HG03457 (cell line): ENCODE measurements around the gene ITGAX.

ENCODE experiments used
- ATAC-seq: cut with Tn5 transposase; IDR thresholded peaks from one replicate; pipeline ENCODE4 v1.9.1; 2021; ENCODE audit warnings: moderate number of reproducible peaks; ENCODE audit not compliant: unreplicated experiment

ITGAX gene

GRCh38 chr16:31347445-31347844 lies 7.5 kb upstream of the ITGAX start:
- ATAC-seq: no peak

GRCh38 chr16:31348579-31348978 lies 6.4 kb upstream of the ITGAX start:
- ATAC-seq: no peak

DNA sequence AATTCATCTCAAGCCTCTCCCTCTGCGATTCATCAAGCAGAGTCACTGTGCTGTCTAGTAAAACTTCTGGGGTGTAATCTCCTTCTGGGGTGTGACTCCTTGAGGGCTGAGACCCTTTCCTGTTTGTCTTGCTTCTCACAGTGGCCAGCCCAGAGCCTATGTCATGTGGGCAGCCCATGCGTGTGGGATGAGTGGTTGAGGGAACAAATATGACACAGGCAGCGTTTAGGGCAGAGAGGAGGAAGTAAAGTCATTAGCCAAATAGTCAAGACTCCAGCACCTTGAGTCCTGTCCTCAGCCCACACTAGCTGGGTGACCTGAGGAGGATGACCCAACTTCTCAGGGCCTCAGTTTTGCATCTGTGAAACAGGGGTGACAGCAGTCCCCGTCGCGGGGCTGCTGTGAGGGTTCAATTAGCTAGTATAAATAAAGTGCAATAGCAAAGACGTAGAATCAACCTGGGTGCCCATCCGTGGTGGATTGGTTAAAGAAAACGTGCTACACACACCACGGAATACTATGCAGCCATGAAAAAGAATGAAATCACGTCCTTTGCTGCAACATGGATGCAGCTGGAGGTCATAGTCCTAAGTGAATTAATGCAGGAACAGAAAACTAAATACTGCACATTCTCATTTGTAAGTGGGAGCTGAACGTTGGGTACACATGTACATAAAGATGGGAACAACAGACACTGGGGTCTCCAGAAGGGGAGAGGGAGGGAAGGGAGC lies 4.5 kb upstream of the ITGAX start:
- no peak for ATAC-seq

GRCh38 chr16:31351246-31351941 lies 3.6 kb upstream of the ITGAX start:
- no peak for ATAC-seq

DNA sequence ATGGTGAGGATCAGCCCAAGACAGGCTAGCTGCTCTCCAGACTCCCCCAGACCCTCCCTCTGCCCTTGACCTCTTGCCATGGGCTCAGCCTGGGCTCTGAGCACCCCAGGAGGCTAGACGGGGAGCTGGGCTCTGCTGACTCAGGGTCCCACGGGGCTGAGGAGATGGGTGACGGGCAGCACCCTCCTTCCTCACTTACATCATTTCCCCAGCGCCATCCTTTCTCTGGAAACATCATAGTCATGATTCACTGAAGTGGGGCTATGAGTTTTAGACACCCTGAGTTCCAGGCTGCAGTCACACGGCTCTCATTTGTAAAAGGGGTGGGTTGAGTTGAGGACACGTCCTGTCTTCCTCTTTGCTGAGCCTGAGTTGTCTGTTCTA lies 3.0 kb upstream of the ITGAX start:
- ATAC-seq: no peak

DNA sequence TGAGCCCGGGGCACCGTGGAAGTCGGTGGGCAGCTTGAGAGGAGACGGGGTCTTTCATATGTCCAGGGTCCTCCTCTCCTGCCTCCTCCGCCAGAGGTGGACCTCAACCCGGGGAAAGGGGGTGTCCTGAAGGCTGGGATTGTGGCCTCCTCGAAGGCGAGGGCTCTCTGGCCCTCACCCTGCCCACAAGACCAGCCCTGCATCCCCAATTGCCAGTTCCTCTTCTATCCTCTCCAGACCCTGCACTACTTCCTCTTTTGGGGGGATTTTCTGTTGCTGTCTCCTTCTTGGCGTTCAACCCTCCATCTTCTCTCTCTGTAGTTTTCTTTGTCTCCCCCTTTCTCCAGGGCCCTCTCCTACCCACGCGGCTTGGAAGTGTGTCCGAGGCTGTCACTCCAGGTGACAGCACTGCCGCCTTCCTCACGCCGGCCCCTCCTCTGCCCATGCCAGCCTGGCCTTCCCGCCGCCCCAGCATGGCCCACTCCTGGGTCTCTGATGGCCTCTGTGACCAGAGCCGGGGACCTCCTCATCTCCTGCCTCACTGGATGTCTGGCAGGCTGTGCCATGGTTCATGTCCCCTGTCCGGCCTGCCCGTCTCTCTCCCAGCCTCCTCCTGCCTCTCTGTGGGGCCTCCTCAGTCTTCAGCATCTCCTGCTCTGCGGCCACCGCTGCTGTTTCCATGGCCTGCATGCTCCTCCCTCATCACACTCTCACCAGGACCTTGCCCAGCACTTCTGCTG lies 2.4 kb upstream of the ITGAX start:
- ATAC-seq: no peak

GRCh38 chr16:31355431-31356100 lies 590 bp downstream of the ITGAX start:
- no peak for ATAC-seq

DNA sequence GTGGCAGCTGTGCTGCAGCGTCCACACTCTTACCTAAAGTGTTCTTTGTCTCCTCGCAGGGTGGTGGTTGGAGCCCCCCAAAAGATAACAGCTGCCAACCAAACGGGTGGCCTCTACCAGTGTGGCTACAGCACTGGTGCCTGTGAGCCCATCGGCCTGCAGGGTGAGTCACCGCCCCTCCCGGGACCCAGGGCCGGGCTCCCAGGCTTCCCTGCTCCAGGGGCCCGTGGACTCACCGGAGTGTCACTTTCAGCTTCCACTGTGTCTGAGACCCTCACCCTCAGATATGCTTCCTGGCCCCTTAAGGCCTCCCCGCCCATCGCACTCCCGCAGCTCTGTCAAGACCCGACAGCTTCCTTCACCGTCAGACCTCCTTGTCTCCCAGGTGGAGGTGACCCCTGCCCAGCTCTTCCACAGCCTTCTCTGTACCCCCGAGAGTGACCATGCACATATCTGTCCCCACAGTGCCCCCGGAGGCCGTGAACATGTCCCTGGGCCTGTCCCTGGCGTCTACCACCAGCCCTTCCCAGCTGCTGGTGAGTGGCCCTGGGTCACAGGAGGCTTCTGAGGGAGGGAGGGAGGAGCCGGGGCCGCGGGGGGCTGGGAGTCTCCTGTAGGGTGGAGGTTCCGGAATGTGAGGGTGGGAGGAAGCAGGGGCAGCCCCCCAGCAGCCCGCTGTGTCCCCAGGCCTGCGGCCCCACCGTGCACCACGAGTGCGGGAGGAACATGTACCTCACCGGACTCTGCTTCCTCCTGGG lies 1.8 kb downstream of the ITGAX start:
- ATAC-seq: no peak

- ATAC-seq: no peak
Observed at GRCh38 chr16:31357324-31358109, 2.5 kb downstream of the ITGAX start.

- ATAC-seq: no peak
Observed at GRCh38 chr16:31360251-31360650, 5.3 kb downstream of the ITGAX start.

DNA sequence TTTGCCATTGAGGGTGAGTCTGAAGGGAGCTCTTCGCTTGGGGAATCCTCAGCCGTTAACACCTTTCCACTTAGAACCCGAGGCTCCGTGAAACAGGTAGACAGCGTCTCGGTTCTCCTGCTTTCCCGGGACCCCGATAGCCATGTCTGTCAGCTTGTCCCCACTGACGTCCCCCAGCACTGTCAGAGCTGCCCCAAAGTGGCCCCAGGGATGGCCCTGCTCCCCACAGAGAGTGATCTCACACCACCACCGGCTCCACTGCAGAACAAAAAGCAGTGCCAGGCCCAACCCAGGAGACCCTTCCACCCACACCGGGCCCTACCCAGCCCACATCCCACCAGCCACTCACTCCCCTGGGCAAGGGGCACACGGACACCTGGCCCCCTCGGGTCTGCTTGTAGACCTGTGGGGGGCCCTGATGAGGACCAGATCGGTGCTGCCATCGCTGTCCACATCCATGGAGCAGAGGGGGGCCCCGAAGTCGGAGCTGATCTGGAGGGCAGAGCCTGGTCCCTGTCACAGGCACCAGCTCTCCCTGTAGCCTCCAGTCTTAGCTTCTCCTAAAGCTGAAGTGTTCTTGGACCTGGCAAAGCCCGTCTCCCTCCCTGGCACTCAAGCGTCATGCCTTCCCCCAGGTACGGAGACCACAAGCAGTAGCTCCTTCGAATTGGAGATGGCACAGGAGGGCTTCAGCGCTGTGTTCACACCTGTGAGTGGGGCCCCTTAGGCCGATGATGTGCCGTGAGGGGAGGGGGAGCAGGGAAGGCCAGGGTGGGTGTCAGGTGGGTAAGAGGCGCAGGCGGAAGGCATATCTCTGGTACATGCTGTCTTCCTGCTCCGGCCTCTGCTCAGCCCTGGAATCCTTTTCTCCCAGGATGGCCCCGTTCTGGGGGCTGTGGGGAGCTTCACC lies 6.5 kb downstream of the ITGAX start:
- ATAC-seq: no peak

- no peak for ATAC-seq
Observed at GRCh38 chr16:31362476-31363405, 7.8 kb downstream of the ITGAX start.

DNA sequence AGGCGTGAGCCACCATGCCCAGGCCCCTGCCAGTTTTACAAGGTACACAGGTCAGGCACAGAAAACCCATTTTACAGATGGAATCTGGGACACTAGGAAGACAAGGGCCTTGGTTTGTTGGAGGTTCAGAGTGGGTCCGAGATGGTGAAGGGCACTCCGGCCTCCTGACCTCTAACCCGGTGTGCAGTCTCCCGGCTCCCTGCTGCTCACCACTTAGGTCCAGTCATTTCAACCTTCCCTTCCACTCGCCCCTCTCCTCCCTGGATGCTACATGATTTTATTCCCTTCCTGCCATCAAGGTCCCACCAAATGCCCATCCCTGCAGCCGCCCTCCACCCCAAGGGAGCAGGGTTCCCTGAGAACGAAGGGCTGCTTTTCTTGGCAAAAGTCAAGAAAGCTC lies 8.7 kb downstream of the ITGAX start:
- ATAC-seq: no peak

DNA sequence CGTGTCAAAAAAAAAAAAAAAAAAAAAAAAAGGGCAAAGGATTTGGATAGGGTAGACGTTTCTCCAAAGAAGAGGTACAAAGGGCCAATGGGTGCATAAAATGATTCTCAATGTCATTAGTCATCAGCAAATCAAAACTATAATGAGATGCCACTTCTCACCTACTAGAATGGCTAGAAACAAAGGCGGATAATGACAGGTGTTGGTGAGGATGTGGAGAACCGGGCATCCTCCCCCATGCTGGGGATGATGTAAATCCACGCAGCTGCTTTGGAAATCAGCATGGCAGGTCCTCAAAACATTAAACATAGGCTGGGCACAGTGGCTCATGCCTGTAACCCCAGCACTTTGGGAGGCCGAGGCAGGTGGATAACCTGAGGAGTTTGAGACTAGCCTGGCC lies 9.4 kb downstream of the ITGAX start:
- no peak for ATAC-seq

- no peak for ATAC-seq
Observed at GRCh38 chr16:31365131-31365865, 10.3 kb downstream of the ITGAX start.

GRCh38 chr16:31367853-31368252 lies 12.9 kb downstream of the ITGAX start:
- ATAC-seq: no peak

DNA sequence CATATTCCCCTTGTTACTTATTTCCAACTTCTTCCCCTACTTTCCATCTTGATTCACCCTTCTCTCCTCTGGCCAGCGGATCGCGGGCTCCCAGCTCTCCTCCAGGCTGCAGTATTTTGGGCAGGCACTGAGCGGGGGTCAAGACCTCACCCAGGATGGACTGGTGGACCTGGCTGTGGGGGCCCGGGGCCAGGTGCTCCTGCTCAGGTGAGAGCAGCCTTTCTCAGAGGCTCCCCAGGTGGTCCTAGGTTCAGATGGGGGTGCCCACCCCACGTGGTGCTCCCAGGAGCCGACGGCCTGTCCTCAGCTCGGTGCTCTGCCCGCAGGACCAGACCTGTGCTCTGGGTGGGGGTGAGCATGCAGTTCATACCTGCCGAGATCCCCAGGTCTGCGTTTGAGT lies 16.0 kb downstream of the ITGAX start:
- no peak for ATAC-seq
